GM19099 (cell line): ENCODE measurements around the gene TNXB.

Experiments
- POLR2A ChIP-seq: IDR thresholded peaks from 3 replicates; pipeline ENCODE4 v1.6.1; 2011; ENCODE audit warnings: low read depth; ENCODE audit not compliant: insufficient read length; ENCODE audit errors: extremely low read depth

TNXB gene

DNA sequence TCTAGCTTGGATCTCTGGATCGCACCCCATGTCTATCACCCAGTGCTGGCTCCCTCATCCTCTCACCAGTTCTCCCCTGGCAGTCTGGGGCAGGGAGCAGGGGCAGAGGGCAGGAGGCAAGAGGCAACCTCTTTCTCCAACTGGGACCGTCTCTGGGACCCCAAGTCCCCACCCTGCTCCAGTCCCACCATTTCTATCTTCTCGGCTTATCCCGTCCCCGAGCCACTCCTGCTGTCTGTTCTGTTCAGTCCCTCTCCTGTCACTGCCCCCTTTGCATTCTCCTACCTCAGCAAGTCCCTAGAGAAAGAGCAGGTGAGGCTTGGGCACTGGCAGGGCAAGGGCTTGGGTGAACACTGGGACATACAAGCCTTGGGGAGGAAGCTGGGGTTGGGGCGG is 625 bp upstream of the TNXB start:
- no peak for TF ChIP-seq POLR2A

DNA sequence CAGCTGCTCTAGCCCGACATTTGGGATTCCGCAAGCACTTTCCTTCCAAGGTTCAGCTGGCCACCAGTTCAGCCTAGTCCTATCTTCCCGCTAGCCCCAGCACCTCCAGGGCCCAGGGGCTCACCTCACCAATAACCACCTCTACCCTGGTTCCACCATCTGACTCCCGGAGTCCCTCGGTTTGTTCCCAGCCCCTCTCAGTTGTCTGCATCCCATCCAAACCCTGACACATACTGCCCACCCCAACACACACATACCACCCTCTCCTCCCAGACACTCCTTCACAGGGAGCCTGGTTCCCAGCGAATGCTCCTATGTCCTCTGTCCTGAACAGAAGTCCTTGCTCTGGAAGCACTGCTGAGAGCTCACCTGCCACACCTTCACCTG is 418 bp downstream of the TNXB start:
- no peak for TF ChIP-seq POLR2A

DNA sequence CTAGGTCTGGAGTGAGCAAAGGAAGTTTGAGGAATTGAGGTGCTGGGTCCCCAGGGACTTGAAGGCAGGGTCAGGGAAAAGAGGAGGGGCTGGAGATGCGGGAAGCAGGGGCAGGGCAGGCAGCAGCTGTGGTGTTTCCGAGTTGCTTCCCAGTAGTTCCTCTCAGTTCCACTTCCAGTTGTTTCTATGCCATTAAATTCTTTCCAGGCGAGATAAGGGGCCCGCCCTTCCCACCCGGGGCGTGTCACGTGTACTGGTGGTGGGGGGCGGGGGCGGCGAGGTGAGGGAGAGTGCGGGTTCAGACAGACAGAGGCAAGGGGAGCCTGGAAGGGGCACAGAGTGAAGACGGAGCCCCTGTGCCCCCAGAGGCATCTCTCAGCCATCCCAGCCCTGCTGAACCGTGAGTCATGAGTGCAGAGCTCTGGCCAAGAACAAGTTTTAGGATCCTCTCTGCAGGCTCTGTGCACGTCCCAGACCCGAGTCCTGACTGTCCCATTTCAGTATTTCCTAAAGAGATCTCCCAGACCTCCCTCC is 977 bp downstream of the TNXB start:
- TF ChIP-seq POLR2A: no peak

DNA sequence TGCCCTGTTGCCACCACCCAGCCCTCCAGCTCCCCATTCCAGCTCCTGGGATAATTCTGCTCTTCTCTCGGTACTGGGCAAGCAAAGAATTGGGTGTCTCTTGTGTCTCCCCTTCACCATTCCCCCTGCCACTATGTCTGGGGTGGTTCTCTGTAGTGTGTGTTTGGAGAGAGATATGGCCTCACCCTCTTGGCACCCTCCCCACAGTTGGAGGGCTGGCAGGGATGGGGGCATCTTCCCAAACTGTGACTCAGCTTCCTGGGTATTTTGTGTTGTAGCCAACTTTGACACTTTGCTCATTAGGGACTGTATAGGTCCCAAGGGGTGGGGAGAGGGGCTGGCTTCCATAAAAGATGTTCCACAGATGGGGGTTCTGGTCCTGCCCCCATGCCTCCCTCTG is 1.7 kb downstream of the TNXB start:
- no peak for TF ChIP-seq POLR2A

DNA sequence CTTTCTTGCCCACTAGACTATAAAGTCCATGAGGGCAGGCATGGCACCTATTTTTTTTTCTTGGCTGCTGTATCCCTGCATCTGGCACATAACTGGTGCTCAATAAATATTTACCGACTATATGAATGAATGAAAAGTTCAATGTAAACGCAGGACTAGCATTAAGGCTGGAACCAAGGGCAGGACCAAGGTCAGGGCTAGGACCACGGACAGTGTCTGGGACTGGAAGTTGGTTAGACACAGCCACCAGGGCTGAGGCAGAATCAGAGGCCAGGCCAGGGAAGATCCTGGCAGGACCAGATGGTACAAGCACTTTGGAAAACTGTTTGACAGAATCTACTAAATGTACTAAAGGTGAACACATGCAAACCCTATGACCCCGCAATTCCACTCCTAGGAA is 3.7 kb downstream of the TNXB start:
- TF ChIP-seq POLR2A: no peak

DNA sequence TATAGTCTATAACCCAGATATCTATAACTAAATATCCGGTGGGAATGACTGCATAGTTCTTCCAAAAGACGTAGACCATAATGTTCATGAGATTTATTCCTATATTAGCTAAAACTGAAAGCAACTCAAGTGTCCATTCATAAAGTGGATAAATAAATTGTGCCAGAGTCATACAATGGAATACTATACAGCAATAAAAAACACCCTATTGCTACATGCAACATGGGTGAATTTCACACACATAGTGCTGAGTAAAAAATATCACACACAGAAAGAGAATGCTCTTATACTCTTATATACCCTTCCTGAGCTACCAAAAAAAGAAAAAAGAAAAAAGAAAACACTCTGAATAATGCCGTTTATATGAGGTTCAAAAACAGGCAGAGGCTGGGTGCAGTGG is 6.9 kb downstream of the TNXB start:
- TF ChIP-seq POLR2A: no peak

DNA sequence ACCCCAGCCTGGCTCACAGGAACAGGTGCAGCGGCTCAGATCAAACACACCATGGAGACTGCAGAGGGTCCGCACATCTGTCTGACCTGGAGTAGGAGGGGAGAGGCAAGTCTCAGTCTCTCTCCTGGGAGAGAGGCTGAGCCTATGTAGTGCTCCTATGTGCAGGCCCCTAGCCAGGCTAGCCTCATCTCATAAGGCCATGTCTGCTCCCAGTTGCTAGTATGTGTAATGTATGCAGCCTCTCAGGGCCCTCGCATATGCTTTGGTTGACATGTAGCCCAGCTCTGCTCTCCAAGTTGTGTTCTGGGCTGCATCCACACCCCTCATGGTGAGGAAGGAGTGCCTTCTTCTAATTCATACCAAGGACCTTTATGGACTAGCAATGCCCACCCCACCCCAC is 11.8 kb downstream of the TNXB start:
- no peak for TF ChIP-seq POLR2A

DNA sequence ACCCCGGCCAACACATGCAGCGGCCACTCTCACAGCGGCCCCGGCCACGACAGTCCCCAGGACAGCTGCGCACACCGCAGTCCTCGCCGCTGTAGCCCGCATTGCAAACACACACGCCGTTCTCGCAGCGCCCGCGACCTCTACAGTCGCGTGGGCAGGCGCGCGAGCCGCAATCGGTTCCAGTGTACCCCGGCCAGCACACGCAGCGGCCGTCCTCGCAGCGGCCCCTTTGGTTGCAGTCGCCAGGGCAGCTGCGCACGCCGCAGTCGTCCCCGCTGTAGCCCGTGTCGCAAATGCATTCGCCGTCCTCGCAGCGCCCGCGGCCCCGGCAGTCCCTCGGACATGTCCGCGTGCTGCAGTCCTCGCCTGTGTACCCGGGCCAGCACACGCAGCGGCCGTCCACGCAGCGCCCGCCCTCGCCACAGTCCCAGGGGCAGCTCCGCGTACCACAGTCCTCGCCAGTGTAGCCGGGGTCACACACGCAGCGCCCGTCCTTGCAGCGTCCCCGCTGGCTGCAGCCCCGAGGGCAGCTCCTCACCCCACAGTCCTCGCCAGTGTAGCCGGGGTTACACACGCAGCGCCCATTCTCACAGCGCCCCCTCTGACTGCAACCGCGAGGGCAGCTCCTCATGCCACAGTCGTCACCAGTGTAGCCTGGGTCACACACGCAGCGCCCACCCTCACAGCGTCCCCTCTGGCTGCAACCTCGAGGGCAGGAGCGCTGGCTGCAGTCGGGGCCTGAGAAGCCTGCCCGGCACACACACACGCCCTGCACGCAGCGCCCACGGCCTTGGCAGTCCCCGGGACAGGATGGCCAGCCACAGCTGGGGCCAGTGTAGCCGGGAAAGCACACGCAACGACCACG is 12.5 kb downstream of the TNXB start:
- TF ChIP-seq POLR2A: no peak

DNA sequence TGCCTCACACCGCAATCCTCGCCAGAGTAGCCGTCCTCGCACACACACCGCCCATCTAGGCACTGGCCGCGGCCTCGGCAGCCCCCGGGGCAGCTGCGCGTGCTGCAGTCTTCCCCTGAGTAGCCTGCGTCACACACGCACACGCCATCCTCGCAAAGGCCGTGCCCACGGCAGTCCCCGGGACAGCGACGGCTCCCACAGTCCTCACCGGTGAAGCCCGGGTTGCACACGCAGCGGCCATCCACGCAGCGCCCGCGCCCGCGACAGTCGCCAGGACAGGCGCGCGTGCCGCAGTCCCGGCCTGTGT is 13.1 kb downstream of the TNXB start:
- TF ChIP-seq POLR2A: no peak

DNA sequence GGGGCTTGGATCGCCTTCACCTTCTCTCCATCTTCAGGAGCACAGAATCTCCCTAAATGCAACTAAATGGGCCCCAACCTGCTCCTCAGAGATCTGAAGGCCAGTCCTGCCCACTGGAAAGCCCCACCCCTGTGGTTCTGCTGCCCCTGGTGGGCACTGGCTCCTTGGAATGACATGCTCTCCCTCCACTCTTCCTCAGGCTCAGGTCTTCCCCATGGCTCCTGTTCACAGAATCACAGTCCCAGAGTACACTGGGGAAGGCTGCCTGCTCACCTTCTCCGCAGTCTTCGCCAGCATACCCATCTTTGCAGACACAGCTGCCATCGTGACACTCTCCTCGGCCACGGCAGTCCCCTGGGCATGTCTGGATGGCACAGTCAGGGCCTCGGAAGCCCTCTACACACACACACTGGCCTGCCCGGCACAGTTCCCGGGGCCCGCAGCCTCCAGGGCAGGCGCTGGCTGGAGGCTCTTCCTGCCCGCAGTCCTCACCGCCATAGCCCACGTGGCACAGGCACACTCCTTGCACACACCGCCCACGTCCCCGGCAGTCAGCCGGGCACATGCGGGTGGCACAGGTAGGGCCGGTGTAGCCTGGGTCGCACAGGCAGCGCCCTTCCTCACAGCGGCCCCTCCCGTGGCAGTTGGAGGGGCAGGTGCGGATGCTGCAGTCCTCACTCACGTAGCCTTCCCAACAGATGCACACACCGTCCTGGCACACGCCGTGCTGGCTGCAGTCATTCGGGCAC is 13.6 kb downstream of the TNXB start:
- no peak for TF ChIP-seq POLR2A

DNA sequence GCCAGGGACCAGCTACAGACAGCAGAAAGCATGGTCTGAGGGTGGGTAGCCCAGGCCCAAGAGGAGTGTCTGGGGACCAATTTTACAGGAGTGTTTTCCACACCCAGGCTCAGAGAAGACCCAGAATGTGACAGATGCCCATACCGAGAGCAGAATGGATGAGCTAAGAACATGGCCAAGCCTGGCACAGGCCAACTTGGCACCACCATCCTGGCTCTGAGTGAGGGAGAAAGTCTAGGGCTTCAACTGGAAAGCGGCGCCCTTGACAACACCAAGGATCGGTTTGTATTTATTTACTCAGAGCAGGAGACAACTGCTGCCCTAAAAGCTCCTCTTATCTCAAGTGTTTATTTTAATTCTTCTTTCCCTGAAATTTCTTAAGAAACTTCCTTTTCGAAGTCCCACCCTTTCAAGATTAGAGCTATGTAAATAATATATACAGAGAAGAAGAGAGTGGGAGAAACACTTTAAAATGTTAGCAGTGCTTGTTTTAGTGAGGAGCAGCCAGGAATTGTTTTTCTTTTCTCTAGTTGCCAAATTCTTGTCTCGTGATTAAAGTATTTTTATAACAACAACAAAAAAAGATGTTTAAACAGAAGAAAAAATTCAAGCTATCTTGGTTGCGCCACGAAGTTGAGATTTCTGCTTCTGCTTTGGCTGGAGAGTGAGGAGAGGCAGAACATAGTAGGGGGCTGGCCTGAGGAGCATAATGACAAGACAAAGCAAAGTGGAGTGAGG is 16.2 kb downstream of the TNXB start:
- no peak for TF ChIP-seq POLR2A

DNA sequence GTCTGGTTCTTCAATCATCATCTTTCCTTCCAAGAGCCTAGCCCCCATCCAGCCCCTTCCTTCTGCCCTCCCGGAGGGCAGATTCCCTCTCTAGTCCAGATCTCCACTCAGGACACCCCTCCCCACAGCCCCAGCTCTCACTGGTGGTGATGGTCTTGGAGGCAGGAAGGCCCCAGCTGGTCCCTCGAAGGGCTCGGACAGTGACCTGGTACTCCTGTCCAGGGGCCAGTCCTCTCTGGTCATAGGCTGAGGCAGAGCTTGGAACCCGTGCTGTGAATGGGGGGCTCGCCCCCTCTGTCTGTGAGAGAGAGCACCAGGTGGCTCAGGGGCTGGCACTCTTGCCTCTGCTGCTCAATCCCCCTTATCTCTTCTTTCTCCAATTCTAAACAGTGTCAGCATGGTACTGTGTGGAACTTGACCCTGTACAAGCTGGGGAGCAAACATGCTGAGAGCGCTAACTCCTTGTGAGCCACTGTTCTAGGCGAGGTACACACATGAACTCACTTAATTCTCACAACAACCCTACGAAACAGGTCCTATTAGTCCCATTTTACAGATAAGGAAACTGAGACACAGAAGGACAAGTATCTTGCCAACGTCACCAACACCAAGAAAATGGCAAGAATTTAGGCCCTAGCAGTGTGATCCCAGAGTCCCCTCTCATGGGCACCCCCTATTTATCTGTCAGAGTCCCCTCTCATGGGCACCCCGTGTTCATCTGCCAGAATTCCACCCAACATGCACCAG is 19.9 kb downstream of the TNXB start:
- no peak for TF ChIP-seq POLR2A

DNA sequence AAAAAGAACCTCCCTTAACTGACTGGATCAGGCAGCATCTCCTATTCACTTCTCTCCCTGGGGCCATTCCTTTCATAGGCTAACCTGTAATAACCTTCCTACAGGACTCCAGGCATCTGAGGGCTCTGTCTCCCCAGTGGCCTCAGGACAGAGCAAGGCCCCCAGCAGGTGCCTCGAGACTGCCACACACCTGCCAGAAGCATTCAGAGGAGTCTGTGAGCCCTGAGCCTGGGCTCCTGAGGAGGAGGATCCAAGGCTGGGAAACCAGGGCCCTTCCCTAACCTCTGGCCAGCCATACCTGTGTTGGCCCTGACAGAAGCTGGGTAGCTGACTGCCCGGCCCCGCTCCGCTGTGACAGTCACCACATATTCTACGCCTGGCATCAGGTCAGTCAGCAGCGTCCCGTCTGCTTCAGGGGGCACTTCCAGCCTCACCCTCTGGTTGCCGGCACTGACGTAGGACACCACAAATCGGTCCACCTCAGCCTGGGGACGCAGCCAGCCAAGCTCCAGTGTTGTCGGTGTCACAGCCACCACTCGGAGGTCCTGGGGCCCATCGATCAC is 20.6 kb downstream of the TNXB start:
- TF ChIP-seq POLR2A: no peak

DNA sequence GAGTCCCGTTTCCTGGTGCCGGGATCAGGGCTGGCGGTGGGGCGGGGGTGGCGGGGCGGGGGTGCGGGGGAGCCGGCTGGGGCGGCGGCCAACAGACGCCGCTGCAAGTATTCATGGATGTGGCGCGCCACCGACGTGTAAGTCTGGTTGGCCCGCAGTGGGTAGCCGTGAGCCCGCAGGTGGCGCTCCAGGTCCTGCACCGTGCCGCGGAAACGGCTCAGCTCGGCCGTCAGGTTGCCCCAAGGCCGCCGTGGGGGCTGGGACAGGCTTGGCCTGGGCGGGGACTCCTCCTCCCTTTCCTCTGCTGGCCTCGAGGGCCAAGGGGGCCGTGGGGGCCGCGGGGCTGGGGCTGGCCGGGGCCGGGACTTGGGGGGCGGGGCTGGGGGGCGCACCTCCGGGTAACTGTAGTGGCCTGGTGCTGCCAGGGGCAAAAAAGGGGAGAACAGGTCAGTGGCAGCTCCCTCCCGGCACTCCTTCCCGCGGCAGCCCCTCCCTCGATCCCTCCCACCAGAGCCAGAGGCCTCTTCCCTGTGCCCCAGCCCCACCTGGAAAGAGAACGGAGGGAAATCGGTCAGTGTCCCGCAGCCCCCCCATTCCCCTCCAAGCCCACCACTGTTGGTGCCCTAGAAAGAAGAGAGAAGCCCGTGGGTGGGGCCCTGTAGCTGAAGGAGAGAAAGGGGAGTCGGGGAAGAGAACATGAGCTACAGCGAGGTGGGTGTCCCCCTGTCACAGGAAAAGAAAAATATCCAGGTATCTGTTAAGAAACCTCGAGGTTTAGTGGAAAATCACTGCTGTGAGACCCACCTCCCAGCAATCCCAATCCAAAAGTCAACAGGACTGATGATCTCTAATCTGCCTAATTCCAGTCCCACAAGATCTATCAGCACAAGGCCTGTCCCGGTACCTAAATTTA is 21.3 kb downstream of the TNXB start:
- TF ChIP-seq POLR2A: no peak
